ENCODE data around the gene HHAT. TPM values are rescaled to one million over a fixed set of nuclear protein-coding genes. Genes with fewer than 3 reads are reported as not detected.

Gene HHAT
- total and polyA plus RNA-seq, 8 donors = under 0.01 to 5.8 (median 1.6) TPM

GRCh38 chr1:210565306-210565705 lies 236.6 kb downstream of the HHAT start:
- H3K9me3 ChIP-seq = no peaks in the 10 kb centered on the region
- H3K4me1 ChIP-seq = no peaks in the 10 kb centered on the region
- no peak overlapping the region for H3K4me3 ChIP-seq
- TF ChIP-seq CTCF (IDR thresholded peaks at IDR 0.05) (no peak), EP300 (IDR thresholded peaks at IDR 0.05) (no peak), POLR2AphosphoS5 (IDR thresholded peaks at IDR 0.05) (no peak), POLR2A (IDR thresholded peaks at IDR 0.05) (no peak)
- no peaks in the 10 kb centered on the region for H3K27me3 ChIP-seq
- H3K36me3 ChIP-seq = no peaks in the 10 kb centered on the region
- 54 to 73% (median 61%) methylated on average over 2 of the region's 2 CpGs for WGBS, 5 donors
- intact Hi-C loops (cut with DNase I; ENCODE audit: low total_unique reads) = no loop called here
- H3K27ac ChIP-seq = no peak overlapping the region
- no peak for DNase-seq

GRCh38 chr1:210568631-210569030 lies 239.9 kb downstream of the HHAT start:
- Histone ChIP-seq H3K27ac (no peak overlapping the region), H3K36me3 (no peaks in the 10 kb centered on the region), H3K9me3 (no peaks in the 10 kb centered on the region), H3K4me3 (no peak overlapping the region), H3K27me3 (no peaks in the 10 kb centered on the region), H3K4me1 (no peaks in the 10 kb centered on the region)
- intact Hi-C loops (cut with DNase I; ENCODE audit: low total_unique reads) = no loop called here
- DNase-seq = no peak
- TF ChIP-seq EP300 (IDR thresholded peaks at IDR 0.05) = no peak
- no peak for TF ChIP-seq POLR2AphosphoS5 (IDR thresholded peaks at IDR 0.05)
- TF ChIP-seq CTCF (IDR thresholded peaks at IDR 0.05) = no peak
- no peak for TF ChIP-seq POLR2A (IDR thresholded peaks at IDR 0.05)

GRCh38 chr1:210570116-210570515 lies 241.4 kb downstream of the HHAT start:
- H3K27ac ChIP-seq = no peak overlapping the region
- H3K4me1 ChIP-seq = no peaks in the 10 kb centered on the region
- TF ChIP-seq EP300 (IDR thresholded peaks at IDR 0.05) = no peak
- TF ChIP-seq CTCF (IDR thresholded peaks at IDR 0.05) = no peak
- no peak for TF ChIP-seq POLR2AphosphoS5 (IDR thresholded peaks at IDR 0.05)
- no peak for TF ChIP-seq POLR2A (IDR thresholded peaks at IDR 0.05)
- H3K36me3 ChIP-seq = no peaks in the 10 kb centered on the region
- DNase-seq = no peak
- H3K9me3 ChIP-seq = no peaks in the 10 kb centered on the region
- no peaks in the 10 kb centered on the region for H3K27me3 ChIP-seq
- H3K4me3 ChIP-seq = no peak overlapping the region
- 83 to 98% (median 85%) methylated on average over 2 of the region's 2 CpGs for WGBS, 5 donors
- intact Hi-C loops (cut with DNase I; ENCODE audit: low total_unique reads) = no loop called here

- no peaks in the 10 kb centered on the region for H3K27me3 ChIP-seq
These were observed 242.9 kb downstream of the HHAT start for GRCh38 chr1:210571356-210572284.

GRCh38 chr1:210573141-210573540 lies 244.4 kb downstream of the HHAT start:
- 81 to 91% (median 90%) methylated on average over 6 of the region's 6 CpGs for WGBS, 5 donors
- Histone ChIP-seq H3K27ac (no peak overlapping the region), H3K27me3 (no peaks in the 10 kb centered on the region), H3K36me3 (no peaks in the 10 kb centered on the region), H3K9me3 (peaks cover 0 to 5% (median 0%) of the 10 kb centered on the region in 4 donors), H3K4me3 (no peak overlapping the region), H3K4me1 (no peaks in the 10 kb centered on the region)
- intact Hi-C loops (cut with DNase I; ENCODE audit: low total_unique reads) = no loop called here
- DNase-seq = no peak
- TF ChIP-seq CTCF (IDR thresholded peaks at IDR 0.05) = no peak
- no peak for TF ChIP-seq POLR2A (IDR thresholded peaks at IDR 0.05)
- TF ChIP-seq POLR2AphosphoS5 (IDR thresholded peaks at IDR 0.05) = no peak
- TF ChIP-seq EP300 (IDR thresholded peaks at IDR 0.05) = no peak

More at GRCh38 chr1:210571356-210572284, 242.9 kb downstream of the HHAT start:
- WGBS, 5 donors = 83 to 88% (median 86%) methylated on average over 14 of the region's 14 CpGs
- H3K4me1 ChIP-seq = no peaks in the 10 kb centered on the region
- no peaks in the 10 kb centered on the region for H3K36me3 ChIP-seq
- no peak for TF ChIP-seq POLR2AphosphoS5 (IDR thresholded peaks at IDR 0.05)
- intact Hi-C loops (cut with DNase I; ENCODE audit: low total_unique reads) = no loop called here
- DNase-seq = no peak
- H3K27ac ChIP-seq = no peak overlapping the region
- H3K9me3 ChIP-seq = no peaks in the 10 kb centered on the region
- H3K4me3 ChIP-seq = no peak overlapping the region

All from stomach (tissue), 9 donors.